Gastrocnemius medialis (tissue), 4 donors: Measurements from ENCODE around the gene A4GNT. TPM values are rescaled to one million over a fixed set of nuclear protein-coding genes. Genes with fewer than 3 reads are reported as not detected.
A peak's percentile ranks its signal among the peaks of the same experiment; 100 is the strongest.

Source experiments
- ATAC-seq, 2 donors: fragments of 150-250 bp; one replicate each; pipeline ENCODE4 v1.9.1; 2016
- DNase-seq, 2 donors: peaks; one replicate each; pipeline ENCODE4 v3.0.0-alpha.2; 2019
- H3K27ac ChIP-seq, 4 donors: fragments of 200-600 bp; sonication (generic); 1 replicate in 1 of 4; 2 replicates in 3 of 4; pipeline ENCODE4 v1.5.1; 2016 to 2018; ENCODE audit warnings: mild to moderate bottlenecking in 2 of 4, moderate library complexity in 1 of 4
- H3K27me3 ChIP-seq, 3 donors: fragments of 200-600 bp; sonication (generic) in 2 of 3; 1 replicate in 1 of 3; 2 replicates in 2 of 3; pipeline versions ENCODE4 v1.5.1 to v1.6.0; 2016 to 2019; ENCODE audit warnings: mild to moderate bottlenecking in 1 of 3, moderate library complexity in 1 of 3
- H3K36me3 ChIP-seq, 2 donors: fragments of 200-600 bp; sonication (generic) in 1 of 2; one replicate each; pipeline ENCODE4 v1.5.1; 2017 to 2018
- H3K4me1 ChIP-seq, 2 donors: fragments of 200-600 bp; sonication (generic) in 1 of 2; one replicate each; pipeline ENCODE4 v1.5.1; 2016 to 2017; ENCODE audit warnings: mild to moderate bottlenecking in 2 of 2
- H3K4me3 ChIP-seq, 4 donors: fragments of 200-600 bp; sonication (generic) in 3 of 4; 1 replicate in 1 of 4; 2 replicates in 3 of 4; pipeline ENCODE4 v1.5.1; 2016 to 2019; ENCODE audit warnings: mild to moderate bottlenecking in 2 of 4
- H3K9me3 ChIP-seq, 3 donors: fragments of 200-600 bp; sonication (generic) in 2 of 3; 1 replicate in 1 of 3; 2 replicates in 2 of 3; pipeline ENCODE4 v1.5.1; 2016 to 2019
- POLR2A ChIP-seq, 2 donors: fragments of 450-650 bp; IDR thresholded peaks; one replicate each; pipeline ENCODE4 v1.6.1; 2017; ENCODE audit warnings: antibody characterized with exemption in 2 of 2, mild to moderate bottlenecking in 2 of 2, moderate library complexity in 2 of 2
- in situ Hi-C, 4 donors: fragments of 200-750 bp; cut with MboI; loops; one replicate each; pipeline versions ENCODE4 v1.15.0 to v1.8.0; 2017; ENCODE audit warnings: low sequenced_read_pairs in 4 of 4
- intact Hi-C: fragments of 100-400 bp; cut with DNase I; formaldehyde crosslinking; loops from one replicate; pipeline ENCODE4 v1.15.1; 2023; ENCODE audit warnings: low total_unique reads
- total RNA-seq, 4 donors: library from RNA; depleted of rRNA; stranded (reverse); fragments of >200 nt; gene quantifications; one replicate each; pipeline versions ENCODE4 v1.1.0 to v1.2.3, GENCODE V29; 2016
- TF ChIP-seq, protein P1 (sequence below), 5 experiments: fragments of 450-650 bp in 3 of 5; fragments of 200-600 bp in 2 of 5; sonication (generic) in 2 of 5; IDR thresholded peaks in 4 of 5; conservative IDR thresholded peaks in 1 of 5; 1 replicate in 4 of 5; 2 replicates in 1 of 5; pipeline ENCODE4 v1.5.1; 2016 to 2019; ENCODE audit warnings: antibody characterized with exemption in 5 of 5, mild to moderate bottlenecking in 3 of 5, moderate library complexity in 3 of 5

The A4GNT gene
- total RNA-seq, 4 donors from 2014 or later, result not detected

DNA sequence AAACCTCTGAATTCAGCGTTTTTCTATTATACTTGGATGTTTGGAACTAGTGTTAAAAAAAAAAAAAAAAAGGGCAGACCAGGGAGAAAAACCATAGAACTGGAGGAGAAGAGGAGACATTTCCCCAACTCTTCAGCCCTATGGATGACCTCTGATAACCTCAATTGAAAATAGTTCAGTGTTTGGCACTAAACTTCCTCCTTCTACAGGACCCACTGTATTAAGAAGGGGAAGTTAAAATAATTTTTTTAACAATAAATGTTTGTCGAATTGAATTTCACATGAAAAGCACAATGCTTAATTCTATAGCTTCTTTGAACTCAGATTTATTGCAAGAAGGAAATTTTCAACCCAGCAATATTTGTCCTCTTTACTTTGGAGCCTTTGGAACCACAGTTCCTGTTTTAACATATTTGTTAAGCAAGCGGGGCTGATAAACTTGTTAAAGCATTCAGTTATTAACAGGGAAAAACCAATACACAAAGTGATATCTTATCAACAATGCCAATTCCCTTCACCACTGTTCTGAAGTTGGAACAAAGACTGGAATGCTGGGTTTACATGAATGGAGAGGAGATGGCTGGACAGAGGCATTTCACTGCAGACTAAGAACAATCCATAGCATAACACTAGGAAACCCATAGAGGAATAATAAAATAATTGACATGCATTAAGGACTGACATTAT lies 3.1 kb upstream of the A4GNT start:
- H3K27ac ChIP-seq, result no peak overlapping the region
- no peak overlapping the region for H3K4me3 ChIP-seq
- TF ChIP-seq POLR2A (IDR thresholded peaks at IDR 0.05), result no peak
- TF ChIP-seq, protein P1, sequence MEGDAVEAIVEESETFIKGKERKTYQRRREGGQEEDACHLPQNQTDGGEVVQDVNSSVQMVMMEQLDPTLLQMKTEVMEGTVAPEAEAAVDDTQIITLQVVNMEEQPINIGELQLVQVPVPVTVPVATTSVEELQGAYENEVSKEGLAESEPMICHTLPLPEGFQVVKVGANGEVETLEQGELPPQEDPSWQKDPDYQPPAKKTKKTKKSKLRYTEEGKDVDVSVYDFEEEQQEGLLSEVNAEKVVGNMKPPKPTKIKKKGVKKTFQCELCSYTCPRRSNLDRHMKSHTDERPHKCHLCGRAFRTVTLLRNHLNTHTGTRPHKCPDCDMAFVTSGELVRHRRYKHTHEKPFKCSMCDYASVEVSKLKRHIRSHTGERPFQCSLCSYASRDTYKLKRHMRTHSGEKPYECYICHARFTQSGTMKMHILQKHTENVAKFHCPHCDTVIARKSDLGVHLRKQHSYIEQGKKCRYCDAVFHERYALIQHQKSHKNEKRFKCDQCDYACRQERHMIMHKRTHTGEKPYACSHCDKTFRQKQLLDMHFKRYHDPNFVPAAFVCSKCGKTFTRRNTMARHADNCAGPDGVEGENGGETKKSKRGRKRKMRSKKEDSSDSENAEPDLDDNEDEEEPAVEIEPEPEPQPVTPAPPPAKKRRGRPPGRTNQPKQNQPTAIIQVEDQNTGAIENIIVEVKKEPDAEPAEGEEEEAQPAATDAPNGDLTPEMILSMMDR (IDR thresholded peaks at IDR 0.05 in 4 of 5, conservative IDR thresholded peaks at IDR 0.05 in 1 of 5), result no peak
- ATAC-seq, result no peak
- no peaks in the 10 kb centered on the region for H3K9me3 ChIP-seq
- intact Hi-C loops (no loop called here), in situ Hi-C loops (no loop called here)
- no peaks in the 10 kb centered on the region for H3K4me1 ChIP-seq
- no peaks in the 10 kb centered on the region for H3K36me3 ChIP-seq
- no peaks in the 10 kb centered on the region for H3K27me3 ChIP-seq
- DNase-seq, result no peak

DNA sequence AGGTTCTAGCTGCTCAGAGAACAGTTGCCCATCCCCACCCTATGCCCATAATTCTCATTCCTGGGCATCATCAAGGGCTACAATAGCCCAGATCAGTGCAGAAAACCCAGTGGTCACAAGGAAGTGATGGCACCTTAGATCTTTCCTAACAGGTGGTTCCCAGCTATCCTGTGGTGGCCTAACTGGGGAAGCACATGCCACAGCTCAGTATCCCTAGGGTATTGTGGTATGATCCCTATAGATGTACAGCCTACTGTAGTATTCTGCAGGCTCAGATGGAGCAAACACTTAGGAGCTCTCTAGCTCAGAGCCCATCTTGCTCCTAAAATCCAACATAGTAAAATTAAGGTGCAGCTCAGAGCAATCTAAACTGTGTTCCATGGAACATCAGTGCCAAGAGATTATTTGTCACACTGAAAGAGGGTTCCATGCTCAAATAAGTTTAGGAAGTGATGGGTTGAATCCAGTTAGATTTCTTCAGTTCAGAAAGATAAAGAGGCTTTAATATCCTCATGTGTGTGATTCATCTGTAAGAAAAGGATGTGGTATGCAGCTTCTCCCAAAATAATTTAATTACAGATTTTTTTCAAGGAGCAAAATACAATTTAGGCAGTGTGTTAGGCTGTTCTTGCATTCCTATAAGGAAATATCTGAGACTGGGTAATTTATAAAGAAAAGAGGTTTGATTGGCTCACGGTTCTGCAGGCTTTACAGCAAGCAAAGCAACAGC lies 4.4 kb downstream of the A4GNT start:
- no peak for DNase-seq
- Histone ChIP-seq H3K4me1 (no peaks in the 10 kb centered on the region), H3K27ac (no peak overlapping the region), H3K36me3 (no peaks in the 10 kb centered on the region), H3K9me3 (no peaks in the 10 kb centered on the region), H3K4me3 (no peak overlapping the region), H3K27me3 (no peaks in the 10 kb centered on the region)
- in situ Hi-C loops, result no loop called here
- TF ChIP-seq POLR2A (IDR thresholded peaks at IDR 0.05), result no peak
- TF ChIP-seq, protein P1 (IDR thresholded peaks at IDR 0.05 in 4 of 5, conservative IDR thresholded peaks at IDR 0.05 in 1 of 5), result no peak
- no peak for ATAC-seq
- intact Hi-C loops, result no loop called here

DNA sequence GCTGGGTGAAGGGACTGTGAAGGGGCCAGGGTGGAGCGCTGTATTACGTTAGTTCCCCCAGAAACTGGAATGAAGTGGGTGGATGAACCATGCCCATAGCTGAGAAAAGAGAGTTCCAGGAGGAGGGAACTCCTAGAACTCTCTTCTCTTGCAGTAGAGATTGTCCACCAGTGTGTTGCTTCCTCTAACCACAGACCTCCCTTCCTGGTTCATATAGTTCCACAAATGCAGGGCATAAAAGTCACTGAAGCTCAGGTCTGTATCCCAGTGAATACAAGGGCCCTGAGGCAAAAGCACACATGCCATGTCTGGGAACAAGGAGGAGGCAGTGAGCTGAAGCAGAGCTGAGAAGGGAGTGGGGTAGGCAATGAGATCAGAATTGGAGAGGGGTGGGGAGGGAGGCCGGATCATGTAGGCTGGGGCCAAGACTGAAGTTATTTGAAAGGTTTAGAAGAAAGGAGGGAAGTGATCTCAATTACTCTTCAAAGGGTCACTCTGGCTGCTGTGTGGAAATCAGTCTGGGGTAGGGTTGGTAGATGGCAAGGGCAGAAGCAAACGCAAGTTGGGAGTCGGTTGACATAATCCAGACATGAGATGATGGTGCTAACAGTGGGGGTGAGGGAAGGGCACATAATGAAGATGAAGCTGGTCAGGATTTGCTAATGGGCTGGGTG lies 6.5 kb downstream of the A4GNT start:
- no peaks in the 10 kb centered on the region for H3K36me3 ChIP-seq
- DNase-seq (no peak), ATAC-seq (peak in 1 of 2 donors; percentile 27)
- no peak for TF ChIP-seq POLR2A (IDR thresholded peaks at IDR 0.05)
- TF ChIP-seq, protein P1 (IDR thresholded peaks at IDR 0.05 in 4 of 5, conservative IDR thresholded peaks at IDR 0.05 in 1 of 5), result no peak
- no peaks in the 10 kb centered on the region for H3K27me3 ChIP-seq
- intact Hi-C loops (no loop called here), in situ Hi-C loops (no loop called here)
- no peaks in the 10 kb centered on the region for H3K4me1 ChIP-seq
- H3K9me3 ChIP-seq, result no peaks in the 10 kb centered on the region
- no peak overlapping the region for H3K27ac ChIP-seq
- H3K4me3 ChIP-seq, result no peak overlapping the region

DNA sequence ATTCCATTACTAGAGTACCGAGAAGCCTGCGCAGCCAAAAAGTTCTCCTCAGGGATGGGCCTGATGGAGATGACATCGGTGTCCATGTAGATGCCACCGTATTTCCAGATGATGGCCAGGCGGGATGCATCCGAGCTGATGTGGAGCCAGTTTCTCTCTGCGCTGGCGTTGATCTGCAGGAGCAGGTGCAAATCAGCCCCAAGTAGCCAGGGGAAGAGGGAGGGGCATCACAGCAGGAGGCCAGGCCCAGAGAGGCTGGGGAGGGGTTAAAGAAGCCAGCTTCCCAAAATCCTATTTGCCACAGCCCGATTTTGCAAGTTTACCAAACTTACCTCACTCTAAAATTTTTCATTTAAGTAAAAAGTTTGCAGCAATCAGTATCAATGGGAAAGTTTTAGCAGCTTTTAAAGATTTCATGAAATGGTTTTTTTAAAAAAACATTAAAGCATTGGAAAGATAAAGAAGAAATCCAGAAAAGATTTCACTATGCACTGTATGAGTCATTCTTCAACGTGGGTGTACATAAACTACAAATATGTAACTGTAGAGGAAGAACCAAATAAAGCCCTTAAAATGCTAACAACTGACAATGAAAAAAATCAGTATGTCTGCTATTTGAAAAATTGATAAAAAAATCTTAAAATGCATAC lies 7.4 kb downstream of the A4GNT start:
- Histone ChIP-seq H3K9me3 (no peaks in the 10 kb centered on the region), H3K4me1 (no peaks in the 10 kb centered on the region), H3K4me3 (no peak overlapping the region), H3K27ac (no peak overlapping the region), H3K27me3 (no peaks in the 10 kb centered on the region), H3K36me3 (no peaks in the 10 kb centered on the region)
- in situ Hi-C loops, result no loop called here
- intact Hi-C loops, result no loop called here
- TF ChIP-seq, protein P1 (IDR thresholded peaks at IDR 0.05 in 4 of 5, conservative IDR thresholded peaks at IDR 0.05 in 1 of 5), result no peak
- no peak for TF ChIP-seq POLR2A (IDR thresholded peaks at IDR 0.05)
- DNase-seq (no peak), ATAC-seq (no peak)
